ENCODE data around the gene ILF2. TPM values are rescaled to one million over a fixed set of nuclear protein-coding genes. Genes with fewer than 3 reads are reported as not detected.

ILF2 gene
- polyA plus RNA-seq, 1 of the 3 experiments (the other 2 are of a cell fraction), result 189 TPM

DNA sequence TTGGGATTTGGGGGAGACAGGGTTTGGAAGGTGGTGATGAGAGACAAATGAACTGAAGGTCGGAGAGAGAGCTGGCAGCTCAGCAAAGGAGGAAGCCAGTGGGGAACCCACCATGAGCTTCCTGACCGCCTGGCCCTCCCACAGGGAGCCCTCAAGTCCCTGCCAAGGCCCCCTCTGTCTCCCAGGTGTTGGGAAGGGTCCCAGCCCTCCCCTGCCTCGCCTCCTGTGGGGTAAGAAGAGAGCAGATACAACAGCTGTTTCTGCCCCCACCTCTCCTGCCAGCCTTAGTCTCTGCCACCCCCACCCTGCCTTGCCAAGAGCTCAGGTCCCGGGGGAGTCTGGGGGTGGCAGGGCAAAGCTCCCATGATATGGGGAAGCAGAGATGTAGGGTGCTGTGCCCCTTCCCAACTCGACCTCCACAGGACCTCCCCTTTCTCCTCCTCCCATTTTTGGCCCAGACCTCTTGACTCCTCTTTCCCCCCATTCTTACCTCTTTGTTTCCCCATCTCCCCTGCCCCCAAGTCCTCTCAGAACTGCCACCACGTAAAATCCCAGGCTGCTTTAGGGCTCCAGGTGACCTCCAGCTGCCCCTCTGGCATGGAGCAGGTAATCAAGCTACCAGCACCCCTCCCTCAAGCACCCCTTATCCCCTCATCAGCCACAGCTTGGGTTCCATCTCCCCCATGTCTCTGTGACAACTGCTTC is 42.0 kb downstream of the ILF2 start:
- peaks cover 12% of the 10 kb centered on the region for H3F3A ChIP-seq (replicated peaks; ENCODE audit: insufficient read depth)
- no peak overlapping the region for H3K4me3 ChIP-seq (ENCODE audit: low read depth in 2 of 2, low read length in 1 of 2)
- no peaks in the 10 kb centered on the region for H3K9me2 ChIP-seq
- peaks cover 4% of the 10 kb centered on the region; the same call in 1 of the 2 replicates for H3K79me2 ChIP-seq (ENCODE audit: insufficient read depth)
- H3K4me2 ChIP-seq, result no peak overlapping the region
- peaks cover 10 to 11% of the 10 kb centered on the region in 2 experiments; a peak in 2 of 4 replicates for H3K4me1 ChIP-seq (ENCODE audit: control insufficient read depth in 1 of 2, insufficient read depth in 2 of 2, low read depth in 1 of 2, low read length in 1 of 2)
- H2AFZ ChIP-seq (ENCODE audit: low read depth), result no peak overlapping the region
- DNase-seq, result no peak
- H3K9ac ChIP-seq, result no peak overlapping the region
- ChIA-PET POLR2A (no interaction called here), CTCF (interaction anchor here (0.6 to 8.3 kb wide), 3 partner anchors 13 to 118 kb away, joined by 3 to 62 read pairs (median 13); partner anchors contain the start of genes S100A14 and S100A16)
- H3K36me3 ChIP-seq (replicated peaks in 1 of 2; ENCODE audit: control insufficient read depth in 1 of 2, insufficient read depth in 2 of 2, low read length in 1 of 2), result no peaks in the 10 kb centered on the region
- WGBS (ENCODE audit: low lambda C conversion rate), result 82% methylated on average over 6 of the region's 6 CpGs
- H4K20me1 ChIP-seq (ENCODE audit: insufficient read depth), result no peaks in the 10 kb centered on the region
- H3K27ac ChIP-seq (ENCODE audit: low read depth in 2 of 2, low read length in 1 of 2), result no peak overlapping the region
- TF ChIP-seq TCF12 (IDR thresholded peaks at IDR 0.05), result no peak
- no peaks in the 10 kb centered on the region for H3K9me3 ChIP-seq
- no peaks in the 10 kb centered on the region for H3K27me3 ChIP-seq (ENCODE audit: insufficient read depth)

- Histone ChIP-seq H3F3A (replicated peaks; ENCODE audit: insufficient read depth) (peaks cover 12% of the 10 kb centered on the region), H3K9me3 (no peaks in the 10 kb centered on the region), H4K20me1 (ENCODE audit: insufficient read depth) (no peaks in the 10 kb centered on the region), H3K79me2 (ENCODE audit: insufficient read depth) (no peaks in the 10 kb centered on the region), H3K4me1 (ENCODE audit: control insufficient read depth in 1 of 2, insufficient read depth in 2 of 2, low read depth in 1 of 2, low read length in 1 of 2) (peaks cover 10 to 11% of the 10 kb centered on the region in 2 experiments; a peak in 2 of 4 replicates), H3K4me2 (no peak within 1 kb of the TSS), H3K27me3 (ENCODE audit: insufficient read depth) (no peaks in the 10 kb centered on the region), H3K9me2 (no peaks in the 10 kb centered on the region), H3K9ac (no peak within 1 kb of the TSS), H3K36me3 (replicated peaks in 1 of 2; ENCODE audit: control insufficient read depth in 1 of 2, insufficient read depth in 2 of 2, low read length in 1 of 2) (no peaks in the 10 kb centered on the region), H3K27ac (ENCODE audit: low read depth in 2 of 2, low read length in 1 of 2) (no peak within 1 kb of the TSS), H2AFZ (ENCODE audit: low read depth) (no peak within 1 kb of the TSS), H3K4me3 (ENCODE audit: low read depth in 2 of 2, low read length in 1 of 2) (peak within 1 kb of the TSS in 1 of 2 experiments; percentile 43; a peak in 1 of 4 replicates)
- WGBS (ENCODE audit: low lambda C conversion rate), result 87% methylated on average over 5 of the region's 10 CpGs
- DNase-seq, result no peak
- POLR2A ChIA-PET, result interaction anchor here (0.8 kb wide), 1 partner anchor 131 kb away, joined by 3 read pairs; no protein-coding TSS in a partner anchor
- TF ChIP-seq GATA2 (CRISPR knock-in tag; IDR thresholded peaks at IDR 0.05), result no peak
- TF ChIP-seq CTCF (IDR thresholded peaks at IDR 0.05), result no peak
- no peak for TF ChIP-seq RAD21 (IDR thresholded peaks at IDR 0.05; ENCODE audit: low read length)
- no peak for TF ChIP-seq EP300 (IDR thresholded peaks at IDR 0.05; ENCODE audit: borderline replicate concordance in 1 of 2, low read depth in 1 of 2, low read length in 1 of 2)
- TF ChIP-seq RCOR1 (IDR thresholded peaks at IDR 0.05; ENCODE audit: low read length), result no peak
- no peak for TF ChIP-seq FOXJ3 (CRISPR knock-in tag; IDR thresholded peaks at IDR 0.05)
- TF ChIP-seq FOSL2 (IDR thresholded peaks at IDR 0.05; ENCODE audit: borderline replicate concordance, low read depth), result no peak
- TF ChIP-seq MAX (IDR thresholded peaks at IDR 0.05; ENCODE audit: low read depth), result no peak
- TF ChIP-seq FOXM1 (IDR thresholded peaks at IDR 0.05; ENCODE audit: low read depth), result no peak
- no peak for TF ChIP-seq TCF12 (IDR thresholded peaks at IDR 0.05)
- no peak for TF ChIP-seq PBX3 (IDR thresholded peaks at IDR 0.05)
- TF ChIP-seq, protein P1, sequence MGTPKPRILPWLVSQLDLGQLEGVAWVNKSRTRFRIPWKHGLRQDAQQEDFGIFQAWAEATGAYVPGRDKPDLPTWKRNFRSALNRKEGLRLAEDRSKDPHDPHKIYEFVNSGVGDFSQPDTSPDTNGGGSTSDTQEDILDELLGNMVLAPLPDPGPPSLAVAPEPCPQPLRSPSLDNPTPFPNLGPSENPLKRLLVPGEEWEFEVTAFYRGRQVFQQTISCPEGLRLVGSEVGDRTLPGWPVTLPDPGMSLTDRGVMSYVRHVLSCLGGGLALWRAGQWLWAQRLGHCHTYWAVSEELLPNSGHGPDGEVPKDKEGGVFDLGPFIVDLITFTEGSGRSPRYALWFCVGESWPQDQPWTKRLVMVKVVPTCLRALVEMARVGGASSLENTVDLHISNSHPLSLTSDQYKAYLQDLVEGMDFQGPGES (IDR thresholded peaks at IDR 0.05; ENCODE audit: low read depth, low read length), result no peak
- CTCF ChIA-PET, result interaction anchor here (0.6 to 8.3 kb wide), 3 partner anchors 12 to 117 kb away, joined by 3 to 62 read pairs (median 13); partner anchors contain the start of genes S100A14 and S100A16
Observed at GRCh38 chr1:153627715-153628626, 42.8 kb downstream of the ILF2 start, which contains the start of gene S100A1. TSS of gene S100A1 (plus strand) at chr1:153628434. CDS start at chr1:153630522, 2,088 bp downstream.

All from SK-N-SH (cell line).